Naive B cell (primary cell): ENCODE measurements around the gene EMC10. TPM values are rescaled to one million over a fixed set of nuclear protein-coding genes. Genes with fewer than 3 reads are reported as not detected.
"Not testable (repeated sequence)": the region's sequence is repeated elsewhere in the genome, so short reads cannot be mapped to it uniquely, and the experiment has no call there.

ENCODE experiments used
- ATAC-seq, 2 donors: fragments of 150-1000 bp; cut with Tn5 transposase; 2 replicates each; pipeline ENCODE4 v1.10.0; 2021; ENCODE audit warnings: low read depth in 2 of 2, mild to moderate bottlenecking in 2 of 2, moderate library complexity in 2 of 2
- DNase-seq: peaks from one replicate; pipeline ENCODE4 v3.0.0; 2022
- H3K27ac Mint-ChIP-seq, 6 donors: one replicate each; pipeline ENCODE4 v1.8.0; 2020 to 2022; ENCODE audit warnings: mild to moderate bottlenecking in 6 of 6, mixed read lengths in 6 of 6, moderate library complexity in 5 of 6, inconsistent platforms in 2 of 6
- H3K27me3 Mint-ChIP-seq, 3 donors: one replicate each; pipeline ENCODE4 v1.8.0; 2021 to 2022; ENCODE audit warnings: mixed read lengths in 3 of 3, mild to moderate bottlenecking in 1 of 3
- H3K36me3 Mint-ChIP-seq, 2 donors: one replicate each; pipeline ENCODE4 v1.8.0; 2020 to 2022; ENCODE audit warnings: mixed read lengths in 2 of 2, inconsistent platforms in 1 of 2, mild to moderate bottlenecking in 1 of 2
- H3K4me1 Mint-ChIP-seq, 3 donors: one replicate each; pipeline ENCODE4 v1.8.0; 2020 to 2022; ENCODE audit warnings: mixed read lengths in 3 of 3, inconsistent platforms in 1 of 3, mild to moderate bottlenecking in 1 of 3, moderate library complexity in 1 of 3
- H3K4me3 Mint-ChIP-seq, 8 donors: one replicate each; pipeline ENCODE4 v1.8.0; 2020 to 2022; ENCODE audit warnings: mild to moderate bottlenecking in 8 of 8, mixed read lengths in 8 of 8, moderate library complexity in 8 of 8, inconsistent platforms in 2 of 8
- H3K9me3 Mint-ChIP-seq, 7 donors: one replicate each; pipeline ENCODE4 v1.8.0; 2020 to 2022; ENCODE audit warnings: mixed read lengths in 7 of 7, mild to moderate bottlenecking in 5 of 7, inconsistent platforms in 2 of 7, moderate library complexity in 1 of 7
- polyA plus RNA-seq, 6 donors: library from polyadenylated mRNA; unstranded; fragments of 300-500 nt; fragmentation: Illumina TruSeq; gene quantifications; one replicate each; pipeline ENCODE4 v1.2.3, GENCODE V29; 2021; ENCODE audit warnings: low read depth in 6 of 6

Gene EMC10
- polyA plus RNA-seq, 6 donors from 2014 or later = 7.0 to 11.9 (median 8.6) TPM

- Mint-ChIP-seq H3K9me3 (peaks cover 0 to 5% (median 0%) of the 10 kb centered on the region in 7 donors), H3K4me3 (peak overlapping the region in 5 of 8 donors; percentile 38 to 95 (median 75)), H3K27me3 (no peaks in the 10 kb centered on the region), H3K27ac (peak overlapping the region in 3 of 6 donors; percentile 43 to 91 (median 49)), H3K36me3 (peaks cover 0 to 20% of the 10 kb centered on the region in 2 donors), H3K4me1 (peaks cover 58 to 77% (median 71%) of the 10 kb centered on the region in 3 donors)
- ATAC-seq (no peak), DNase-seq (no peak)
Observed at GRCh38 chr19:50435627-50436026, 40.7 kb upstream of the EMC10 start.

DNA sequence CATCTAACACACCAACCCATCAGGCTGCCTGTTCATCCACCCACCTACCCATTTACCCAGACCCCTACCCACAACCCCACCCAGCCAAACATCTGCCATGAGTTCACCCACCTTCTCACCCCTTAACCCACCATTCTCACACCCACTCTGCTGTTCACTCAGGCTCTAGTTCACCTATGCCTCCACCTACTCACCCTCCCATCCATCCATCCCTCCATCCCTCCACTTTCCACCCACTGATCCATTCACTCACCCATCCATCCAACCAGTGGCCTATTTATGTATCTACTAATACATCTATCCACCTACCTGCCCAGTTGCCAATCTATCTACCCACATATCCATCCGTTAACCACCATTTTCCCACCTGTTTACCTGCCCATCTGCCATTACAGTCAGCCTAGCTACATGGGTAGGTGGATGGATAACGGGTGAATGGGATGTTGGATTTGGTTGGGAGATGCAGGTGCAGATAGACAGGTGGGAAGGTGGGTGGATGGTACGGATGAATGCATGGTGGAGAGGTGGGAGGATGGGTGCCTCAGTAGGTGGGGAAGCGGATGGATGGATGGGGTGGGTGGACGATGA lies 38.4 kb upstream of the EMC10 start:
- ATAC-seq = no peak
- peak overlapping the region in 3 of 6 donors; percentile 6 to 77 (median 75) for H3K27ac Mint-ChIP-seq

DNA sequence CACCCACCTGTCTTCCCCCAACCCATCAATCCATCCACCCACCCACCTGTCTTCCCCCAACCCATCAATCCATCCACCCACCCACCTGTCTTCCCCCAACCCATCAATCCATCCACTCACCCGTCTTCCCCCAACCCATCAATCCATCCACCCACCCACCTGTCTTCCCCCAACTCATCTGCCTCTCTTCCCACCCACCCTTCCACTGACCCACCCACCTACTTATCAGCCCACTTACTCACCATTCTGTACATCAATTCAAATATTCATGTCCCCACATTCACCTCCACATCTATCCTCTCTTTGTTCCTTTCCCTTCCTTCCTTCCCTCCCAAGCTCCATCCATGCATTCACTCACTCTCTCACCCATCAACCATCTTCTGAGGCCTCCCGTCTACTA lies 37.2 kb upstream of the EMC10 start:
- DNase-seq, H3K27me3 Mint-ChIP-seq, H3K4me3 Mint-ChIP-seq, ATAC-seq, H3K9me3 Mint-ChIP-seq: not testable (repeated sequence)
- peaks cover 31 to 50% (median 47%) of the 10 kb centered on the region in 3 donors for H3K4me1 Mint-ChIP-seq
- peaks cover 0 to 27% of the 10 kb centered on the region in 2 donors for H3K36me3 Mint-ChIP-seq
- peak overlapping the region in 1 of 6 donors; percentile 66 for H3K27ac Mint-ChIP-seq

More for the DNA sequence above, 38.4 kb upstream of the EMC10 start:
- H3K4me3 Mint-ChIP-seq = no peak overlapping the region
- no peak for DNase-seq
- peaks cover 0 to 5% (median 0%) of the 10 kb centered on the region in 7 donors for H3K9me3 Mint-ChIP-seq
- H3K36me3 Mint-ChIP-seq = peaks cover 0 to 20% of the 10 kb centered on the region in 2 donors
- peaks cover 43 to 59% (median 51%) of the 10 kb centered on the region in 3 donors for H3K4me1 Mint-ChIP-seq
- H3K27me3 Mint-ChIP-seq = no peaks in the 10 kb centered on the region

- peak overlapping the region in 1 of 6 donors; percentile 57 for H3K27ac Mint-ChIP-seq
- no peak overlapping the region for H3K4me3 Mint-ChIP-seq
- H3K36me3 Mint-ChIP-seq = peaks cover 0 to 25% of the 10 kb centered on the region in 2 donors
- no peak for DNase-seq
- H3K4me1 Mint-ChIP-seq = peaks cover 0 to 12% (median 5%) of the 10 kb centered on the region in 3 donors
- ATAC-seq = no peak
- no peaks in the 10 kb centered on the region for H3K27me3 Mint-ChIP-seq
- H3K9me3 Mint-ChIP-seq = peaks cover 0 to 5% (median 0%) of the 10 kb centered on the region in 7 donors
Observed at GRCh38 chr19:50444059-50444458, 32.2 kb upstream of the EMC10 start.

DNA sequence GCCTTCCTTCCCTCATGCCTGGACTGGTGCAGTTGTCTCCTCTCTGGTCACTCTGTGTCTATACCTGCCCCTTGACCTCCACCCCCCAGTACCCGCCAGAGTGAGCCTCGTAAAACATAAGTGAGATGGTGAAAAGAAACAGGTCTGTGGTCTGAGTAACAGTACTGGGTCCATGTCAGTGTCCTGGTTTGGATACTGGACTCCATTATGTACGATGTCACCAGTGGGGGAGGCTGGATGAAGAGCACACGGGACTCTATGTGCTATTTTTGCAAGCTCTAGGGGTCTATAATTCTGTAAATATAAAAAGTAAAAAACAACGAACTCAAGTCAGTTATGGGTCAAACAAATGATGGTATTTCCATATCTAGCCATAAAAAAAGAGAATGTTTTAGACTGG lies 29.3 kb upstream of the EMC10 start:
- Mint-ChIP-seq H3K27ac (no peak overlapping the region), H3K4me1 (peaks cover 0 to 7% (median 7%) of the 10 kb centered on the region in 3 donors), H3K4me3 (peak overlapping the region in 1 of 8 donors; percentile 62), H3K36me3 (peaks cover 0 to 20% of the 10 kb centered on the region in 2 donors), H3K9me3 (peaks cover 0 to 5% (median 0%) of the 10 kb centered on the region in 7 donors), H3K27me3 (no peaks in the 10 kb centered on the region)
- ATAC-seq (no peak), DNase-seq (no peak)

DNA sequence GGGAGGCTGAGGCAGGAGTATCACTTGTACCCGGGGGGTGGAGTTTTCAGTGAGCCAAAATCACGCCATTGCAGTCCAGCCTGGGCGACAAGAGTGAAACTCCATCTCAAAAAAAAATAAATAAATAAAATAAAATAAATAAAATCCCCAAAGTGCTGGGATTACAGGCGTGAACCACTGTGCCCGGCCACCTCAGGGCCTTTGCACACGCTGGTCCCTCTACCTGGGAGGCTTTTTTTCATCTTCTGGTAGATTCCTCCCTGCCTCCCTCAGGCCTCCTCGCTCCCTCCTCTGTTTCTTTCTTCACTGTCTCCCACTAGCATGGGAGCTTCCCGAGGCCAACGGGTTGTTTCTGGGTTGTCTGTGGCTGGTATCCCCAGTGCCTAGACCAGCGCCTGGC lies 28.6 kb upstream of the EMC10 start:
- Mint-ChIP-seq H3K27ac (peak overlapping the region in 2 of 6 donors; percentile 20 to 27), H3K4me1 (peaks cover 0 to 7% (median 7%) of the 10 kb centered on the region in 3 donors), H3K4me3 (no peak overlapping the region), H3K9me3 (peaks cover 0 to 5% (median 0%) of the 10 kb centered on the region in 7 donors), H3K36me3 (peaks cover 0 to 20% of the 10 kb centered on the region in 2 donors), H3K27me3 (no peaks in the 10 kb centered on the region)
- DNase-seq (no peak), ATAC-seq (no peak)

- ATAC-seq = no peak
- H3K4me3 Mint-ChIP-seq = no peak overlapping the region
Observed at GRCh38 chr19:50449236-50449899, 26.9 kb upstream of the EMC10 start.

DNA sequence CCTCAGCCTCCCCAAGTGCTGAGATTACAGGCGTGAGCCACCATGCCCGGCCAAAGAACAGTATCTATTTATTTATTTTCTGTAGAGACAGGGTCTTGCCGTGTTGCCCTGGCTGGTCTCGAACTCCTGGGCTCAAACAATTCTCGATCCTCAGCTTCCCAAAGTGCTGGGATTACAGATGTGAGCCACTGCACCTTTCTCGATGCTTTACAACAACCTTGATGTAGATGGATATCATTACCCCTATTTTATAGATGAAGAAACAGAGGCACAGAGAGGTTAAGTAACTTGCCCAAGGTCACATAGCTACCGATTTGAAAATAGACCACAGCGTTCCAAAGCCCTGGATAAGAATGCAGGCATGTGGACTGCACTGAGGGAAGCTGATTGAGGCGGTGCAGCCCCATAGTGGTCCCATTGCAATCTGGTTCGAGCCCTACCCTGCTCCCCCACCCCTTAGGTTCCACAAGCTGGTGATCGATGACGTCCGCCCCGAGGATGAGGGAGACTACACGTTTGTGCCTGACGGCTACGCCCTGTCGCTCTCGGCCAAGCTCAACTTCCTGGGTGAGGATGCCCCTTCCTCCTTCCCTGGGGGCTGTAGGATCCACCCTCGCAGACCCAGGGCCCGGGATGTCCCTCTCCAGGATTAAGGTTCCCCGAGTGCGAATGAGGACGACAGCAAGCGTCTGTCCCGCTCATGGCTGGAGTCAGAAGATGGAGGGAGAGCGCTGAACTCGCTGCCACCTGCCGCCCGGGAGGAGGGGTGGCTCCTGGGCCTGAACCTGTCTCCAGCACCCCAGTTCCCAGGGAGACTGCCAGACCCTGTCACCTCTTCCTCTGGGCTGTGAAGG lies 25.7 kb upstream of the EMC10 start:
- Mint-ChIP-seq H3K27ac (peak overlapping the region in 3 of 6 donors; percentile 57 to 89 (median 82)), H3K36me3 (peaks cover 0 to 9% of the 10 kb centered on the region in 2 donors)
- ATAC-seq = no peak

More at GRCh38 chr19:50449236-50449899, 26.9 kb upstream of the EMC10 start:
- no peaks in the 10 kb centered on the region for H3K27me3 Mint-ChIP-seq
- H3K9me3 Mint-ChIP-seq = peaks cover 0 to 1% (median 0%) of the 10 kb centered on the region in 7 donors
- H3K36me3 Mint-ChIP-seq = peaks cover 0 to 10% of the 10 kb centered on the region in 2 donors
- no peak for DNase-seq
- H3K4me1 Mint-ChIP-seq = peaks cover 0 to 7% (median 3%) of the 10 kb centered on the region in 3 donors
- peak overlapping the region in 1 of 6 donors; percentile 32 for H3K27ac Mint-ChIP-seq

DNA sequence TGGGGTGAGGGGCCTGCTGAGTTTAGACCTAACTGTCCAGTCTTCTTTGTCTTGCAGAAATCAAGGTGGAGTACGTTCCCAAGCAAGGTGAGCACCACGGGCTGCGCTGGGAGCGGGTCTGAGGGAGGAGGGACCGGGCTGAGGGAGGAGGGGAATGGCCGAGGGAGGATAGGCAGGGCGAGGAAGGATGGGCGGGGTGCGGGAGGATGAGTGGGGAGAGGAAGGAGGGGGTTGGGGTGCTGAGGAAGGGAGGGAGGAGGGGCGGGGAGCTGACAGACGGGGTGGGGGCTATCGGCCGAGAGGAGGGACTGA lies 25.1 kb upstream of the EMC10 start:
- Mint-ChIP-seq H3K36me3 (peaks cover 0 to 15% of the 10 kb centered on the region in 2 donors), H3K4me3 (peak overlapping the region in 1 of 8 donors; percentile 85), H3K27me3 (no peaks in the 10 kb centered on the region), H3K27ac (peak overlapping the region in 3 of 6 donors; percentile 57 to 89 (median 82)), H3K4me1 (peaks cover 0 to 13% (median 7%) of the 10 kb centered on the region in 3 donors), H3K9me3 (no peaks in the 10 kb centered on the region)
- ATAC-seq (no peak), DNase-seq (no peak)

More for the DNA sequence above, 25.7 kb upstream of the EMC10 start:
- Mint-ChIP-seq H3K9me3 (no peaks in the 10 kb centered on the region), H3K27me3 (no peaks in the 10 kb centered on the region), H3K4me1 (peaks cover 0 to 7% (median under 1%) of the 10 kb centered on the region in 3 donors), H3K4me3 (peak overlapping the region in 2 of 8 donors; percentile 41 to 85)
- DNase-seq = peak; percentile 17

DNA sequence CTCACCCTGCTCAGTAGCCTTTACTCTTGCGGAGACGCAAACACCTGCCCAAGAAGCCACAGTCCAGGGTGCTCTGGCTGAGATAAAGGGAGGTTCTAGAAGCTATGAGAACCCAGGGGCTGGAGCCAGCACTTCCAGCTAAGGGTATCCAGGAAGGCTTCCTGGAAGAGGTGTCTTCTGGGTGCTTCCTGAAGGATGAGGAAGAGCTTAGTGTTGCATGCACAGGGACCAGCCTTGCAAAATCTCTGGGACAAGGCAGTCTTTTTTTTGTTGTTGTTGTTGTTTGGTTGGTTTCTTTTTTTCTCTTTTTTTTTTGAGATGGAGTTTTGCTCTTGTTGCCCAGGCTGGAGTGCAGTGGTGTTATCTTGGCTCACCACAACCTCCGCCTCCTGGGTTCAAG lies 23.1 kb upstream of the EMC10 start:
- ATAC-seq = no peak
- Mint-ChIP-seq H3K4me3 (no peak overlapping the region), H3K9me3 (peaks cover 0 to 3% (median 0%) of the 10 kb centered on the region in 7 donors), H3K27me3 (no peaks in the 10 kb centered on the region), H3K27ac (peak overlapping the region in 3 of 6 donors; percentile 7 to 71 (median 21)), H3K36me3 (peaks cover 0 to 18% of the 10 kb centered on the region in 2 donors), H3K4me1 (peaks cover 0 to 17% (median 7%) of the 10 kb centered on the region in 3 donors)
- no peak for DNase-seq

DNA sequence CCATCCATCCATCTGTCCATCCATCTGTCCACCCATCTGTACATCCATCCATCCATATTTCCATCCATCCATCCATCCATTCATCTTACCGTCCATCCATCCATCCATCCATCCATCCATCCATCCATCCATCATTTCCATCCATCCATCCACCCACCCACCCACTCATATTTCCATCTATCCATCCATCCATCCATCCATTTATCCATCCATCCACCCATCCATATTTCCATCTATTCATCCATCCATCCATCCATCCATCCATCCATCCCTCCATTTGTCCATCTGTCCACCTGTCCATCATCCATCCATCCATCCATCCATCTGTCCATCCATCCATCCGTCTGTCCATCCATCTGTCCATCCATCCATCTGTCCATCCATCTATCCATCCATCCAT lies 20.3 kb upstream of the EMC10 start:
- ATAC-seq = no peak
- Mint-ChIP-seq H3K4me1 (peaks cover 15 to 31% (median 20%) of the 10 kb centered on the region in 3 donors), H3K36me3 (peaks cover 0 to 17% of the 10 kb centered on the region in 2 donors), H3K27ac (peak overlapping the region in 3 of 6 donors; percentile 78 to 90 (median 84)), H3K9me3 (peaks cover 0 to 3% (median 0%) of the 10 kb centered on the region in 7 donors), H3K27me3 (no peaks in the 10 kb centered on the region), H3K4me3 (no peak overlapping the region)
- DNase-seq = no peak

GRCh38 chr19:50457300-50457699 lies 19.0 kb upstream of the EMC10 start:
- DNase-seq = no peak
- Mint-ChIP-seq H3K27me3 (no peaks in the 10 kb centered on the region), H3K36me3 (peaks cover 0 to 17% of the 10 kb centered on the region in 2 donors), H3K4me1 (peaks cover 21 to 38% (median 25%) of the 10 kb centered on the region in 3 donors), H3K4me3 (peak overlapping the region in 1 of 8 donors; percentile 1), H3K27ac (peak overlapping the region in 1 of 6 donors; percentile 12), H3K9me3 (peaks cover 0 to 3% (median 0%) of the 10 kb centered on the region in 7 donors)
- ATAC-seq = no peak
